AG04449 (cell line): ENCODE results near the gene TTC3.

Source experiments
- CTCF ChIA-PET: fragments of 350-600 bp; formaldehyde crosslinking; extraction: SDS; loops from one replicate; lab custom pipeline; 2021; ENCODE audit warnings: antibody characterized with exemption; lab: Yijun Ruan, JAX
- POLR2A ChIA-PET: fragments of 400-600, 350-600 bp; formaldehyde crosslinking; extraction: SDS; loops from one replicate; lab custom pipeline; 2020; ENCODE audit warnings: antibody characterized with exemption, inconsistent platforms; lab: Yijun Ruan, JAX
- DNase-seq: peaks from one replicate; pipeline ENCODE4 v3.0.0-alpha.2; 2010; ENCODE audit warnings: low read depth, low spot score
- H3K4me3 ChIP-seq: 2 replicates; pipeline ENCODE4 v1.5.1; 2011; ENCODE audit warnings: low read depth, mild to moderate bottlenecking, control low read depth, low read length
- CTCF ChIP-seq: IDR thresholded peaks from one replicate; pipeline ENCODE4 v1.5.1; 2011; ENCODE audit warnings: mild to moderate bottlenecking, moderate library complexity, low read length, control low read depth, inconsistent platforms; ENCODE audit not compliant: insufficient read depth; ENCODE audit errors: missing control alignments

Gene TTC3

DNA sequence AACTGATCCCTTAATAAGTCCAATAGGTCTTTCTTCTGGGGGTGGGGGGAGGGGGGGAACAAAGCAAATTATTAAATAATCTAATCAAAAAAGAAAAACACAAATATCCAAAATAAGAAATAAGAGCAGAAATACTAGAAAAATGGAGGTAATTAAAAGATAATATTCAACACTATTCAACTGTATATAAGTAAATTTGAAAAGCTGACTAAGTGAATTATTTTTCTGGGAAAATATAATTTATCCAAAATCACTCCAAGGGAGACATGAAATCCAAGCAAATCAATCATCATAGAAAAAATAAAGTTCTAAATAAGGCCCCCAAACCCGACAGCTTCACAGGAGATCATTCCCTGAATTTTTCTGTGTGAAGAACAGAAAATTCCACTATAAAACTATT, 175.2 kb downstream of the TTC3 start:
- H3K4me3 ChIP-seq: no peak overlapping the region
- CTCF ChIA-PET: no interaction called here
- TF ChIP-seq CTCF: no peak
- no peak for DNase-seq
- POLR2A ChIA-PET: no interaction called here

- ChIA-PET CTCF (interaction anchor here (1.1 kb wide), 1 partner anchor 9 kb away, joined by 4 read pairs; no protein-coding TSS in a partner anchor), POLR2A (no interaction called here)
- H3K4me3 ChIP-seq: no peak overlapping the region
- no peak for TF ChIP-seq CTCF
- no peak for DNase-seq
Observed at GRCh38 chr21:37249112-37249904, 176.3 kb downstream of the TTC3 start.

GRCh38 chr21:37251294-37251634, 178.2 kb downstream of the TTC3 start:
- TF ChIP-seq CTCF: no peak
- POLR2A ChIA-PET: no interaction called here
- DNase-seq: no peak
- CTCF ChIA-PET: interaction anchor here (1.0 to 1.1 kb wide), 2 partner anchors 8 to 168 kb away, joined by 3 to 4 read pairs; no protein-coding TSS in a partner anchor
- no peak overlapping the region for H3K4me3 ChIP-seq
